DMS 273 (cell line): ENCODE data around the gene NCOA5.

ENCODE experiments used
- DNase-seq: peaks from one replicate; lab custom pipeline; 2025; ENCODE audit not compliant: unreplicated experiment; lab: John Stamatoyannopoulos, UW

NCOA5 gene

GRCh38 chr20:46089417-46090388 is at the start of gene NCOA5:
TSS of gene NCOA5 (minus strand) at chr20:46089962. CDS start at chr20:46079424, 10,538 bp downstream.
- DNase-seq, result peak; percentile 99

- peak; percentile 62 for DNase-seq
Measured at GRCh38 chr20:46139266-46139889, 49.6 kb upstream of the NCOA5 start.

- no peak for DNase-seq
Measured at GRCh38 chr20:46137816-46138215, 48.1 kb upstream of the NCOA5 start.

- DNase-seq, result no peak
Measured at GRCh38 chr20:46135856-46136633, 46.3 kb upstream of the NCOA5 start.

GRCh38 chr20:46134716-46135115 is 45.0 kb upstream of the NCOA5 start:
- DNase-seq, result no peak

- DNase-seq, result no peak
Measured at GRCh38 chr20:46133886-46134654, 44.3 kb upstream of the NCOA5 start.

- peak; percentile 91 for DNase-seq
Measured at GRCh38 chr20:46132705-46133120, 43.0 kb upstream of the NCOA5 start.

- no peak for DNase-seq
Measured at GRCh38 chr20:46131396-46131795, 41.6 kb upstream of the NCOA5 start.

GRCh38 chr20:46130534-46130933 is 40.8 kb upstream of the NCOA5 start:
- peak; percentile 95 for DNase-seq

GRCh38 chr20:46129955-46130481 is 40.3 kb upstream of the NCOA5 start:
- DNase-seq, result peak; percentile 97

- peak; percentile 82 for DNase-seq
Measured at GRCh38 chr20:46128310-46129151, 38.8 kb upstream of the NCOA5 start.

GRCh38 chr20:46127396-46128010 is 37.7 kb upstream of the NCOA5 start:
- DNase-seq, result no peak

GRCh38 chr20:46126440-46127056 is 36.8 kb upstream of the NCOA5 start:
- no peak for DNase-seq

GRCh38 chr20:46123482-46124245 is 33.9 kb upstream of the NCOA5 start:
- DNase-seq, result no peak

GRCh38 chr20:46122516-46123481 is 33.0 kb upstream of the NCOA5 start:
- no peak for DNase-seq

- no peak for DNase-seq
Measured at GRCh38 chr20:46122071-46122470, 32.3 kb upstream of the NCOA5 start.
